NCI-H1092 treated with DMSO at 0.1 percent for 48 hours (cell line): ENCODE measurements around the gene WDR83.
"Not testable (repeated sequence)": the region's sequence is repeated elsewhere in the genome, so short reads cannot be mapped to it uniquely, and the experiment has no call there.

ENCODE experiments used
- DNase-seq: peaks from one replicate; lab custom pipeline; 2025; lab: John Stamatoyannopoulos, UW

The WDR83 gene

DNA sequence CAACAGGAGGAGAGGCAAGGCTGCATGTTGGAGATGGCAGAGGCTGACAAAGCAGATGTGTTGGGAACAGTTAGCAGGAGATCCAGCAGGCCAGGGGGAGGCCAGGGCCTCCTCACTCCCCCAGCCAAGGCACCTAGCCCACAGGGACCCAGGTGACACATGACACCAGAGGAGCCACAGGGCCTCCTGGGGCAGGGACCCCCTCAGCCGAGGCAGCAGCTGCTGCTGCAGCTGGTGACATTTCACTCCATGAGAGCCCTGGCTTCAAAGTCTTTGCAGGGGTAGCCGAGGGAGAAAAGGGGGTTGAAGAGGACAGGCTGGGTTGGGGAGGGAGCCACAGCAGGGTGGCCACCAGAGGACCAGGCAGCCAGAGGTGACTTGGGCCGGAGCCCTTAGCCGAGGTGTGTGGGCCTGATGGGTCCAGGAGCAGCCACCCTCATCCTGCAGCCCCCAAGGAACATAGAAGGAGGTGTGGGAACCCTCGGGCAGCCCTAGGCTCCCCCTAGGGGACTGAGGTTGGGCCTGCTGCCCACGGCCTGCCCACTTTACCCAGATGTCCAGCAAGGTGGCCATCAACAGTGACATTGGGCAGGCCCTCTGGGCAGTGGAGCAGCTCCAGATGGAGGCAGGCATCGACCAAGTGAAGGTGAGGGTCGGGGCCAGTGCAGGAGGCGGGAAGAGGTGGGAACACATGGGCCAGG is 21.0 kb downstream of the WDR83 start, which contains the start of gene GNG14:
Gene GNG14, plus strand, starts transcription at position 503 of the 701 bp plus-strand sequence. Its CDS starts 51 bp downstream, at position 554.
- DNase-seq, result no peak

DNA sequence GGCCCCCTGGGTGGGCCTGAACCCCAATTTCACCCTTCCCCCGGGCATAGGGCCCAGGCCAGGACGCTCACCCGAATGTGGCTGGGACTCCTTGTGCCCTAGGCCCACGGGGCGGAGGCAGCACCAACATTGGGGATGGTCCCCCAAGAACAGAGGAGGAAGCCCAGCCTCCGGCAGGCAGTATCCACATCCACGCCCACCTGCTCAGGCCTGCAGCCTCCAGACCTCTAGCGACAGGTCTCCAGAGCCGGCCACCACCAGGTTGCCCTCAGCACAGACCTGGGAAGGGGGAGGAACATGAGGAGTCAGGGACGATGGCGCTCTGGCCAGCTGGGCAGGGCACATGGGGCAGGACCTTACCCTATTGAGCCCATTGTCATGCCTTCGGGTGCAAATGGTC is 22.4 kb downstream of the WDR83 start:
- DNase-seq, result no peak

- DNase-seq, result no peak
These were observed 23.1 kb downstream of the WDR83 start for GRCh38 chr19:12689581-12690216.

DNA sequence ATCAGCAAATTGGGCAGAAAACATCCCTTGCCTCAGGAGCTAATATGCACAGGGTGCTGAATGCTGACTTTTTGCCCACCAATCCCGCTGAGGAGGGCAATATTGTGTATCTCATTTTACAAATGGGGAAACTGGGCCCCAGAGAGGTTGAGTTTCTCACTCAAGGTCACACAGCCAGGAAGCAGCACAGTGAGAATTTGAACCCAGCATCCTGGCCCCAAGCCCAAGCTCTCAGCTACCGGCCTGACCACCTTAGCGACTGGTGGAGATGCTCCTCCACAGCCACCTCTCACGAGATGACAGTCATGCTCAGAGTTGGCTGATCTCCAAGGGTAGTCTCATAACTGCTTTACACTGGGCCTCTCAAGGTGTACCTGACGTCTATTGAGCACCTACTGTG is 26.4 kb downstream of the WDR83 start:
- no peak for DNase-seq

DNA sequence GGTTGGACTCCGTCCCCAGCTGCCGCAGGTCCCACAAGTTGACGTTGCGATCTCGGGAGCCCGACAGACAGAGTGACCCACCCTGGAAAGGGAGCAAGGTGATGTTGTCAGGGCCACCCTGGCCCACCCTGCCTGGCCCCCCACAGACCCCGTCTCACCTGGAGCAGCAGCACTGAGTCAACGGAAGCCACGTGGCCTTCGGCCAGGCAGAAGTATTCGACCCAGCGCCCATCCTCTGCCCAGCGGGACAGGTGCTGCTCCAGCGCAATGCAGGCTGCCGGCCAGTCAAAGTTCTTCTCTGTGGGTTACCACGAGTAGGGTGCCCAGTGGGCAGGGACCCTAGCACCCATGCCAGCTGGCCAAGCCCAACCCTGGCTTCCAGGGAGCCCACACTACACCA is 28.0 kb downstream of the WDR83 start:
- no peak for DNase-seq

- DNase-seq, result no peak
These were observed 28.5 kb downstream of the WDR83 start for GRCh38 chr19:12695096-12695495.

DNA sequence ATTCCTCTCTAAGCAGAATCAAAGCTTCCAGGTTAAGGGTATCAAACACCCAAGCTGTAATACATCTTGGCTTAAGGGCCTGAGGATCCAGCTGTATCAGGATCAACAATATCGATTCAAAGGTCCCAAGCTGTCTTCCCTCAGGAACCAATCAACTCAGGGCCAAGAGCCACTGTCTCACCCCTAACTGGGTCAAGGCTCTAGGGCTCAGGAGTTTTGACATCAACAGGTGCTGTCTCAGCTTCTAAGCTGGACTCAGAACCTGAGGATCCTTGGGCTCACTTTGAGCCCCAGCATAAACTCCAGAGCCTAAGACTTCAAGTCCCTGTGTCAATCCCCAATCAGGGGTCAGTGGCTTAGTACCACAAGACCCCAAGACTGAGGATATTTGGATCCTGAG is 28.9 kb downstream of the WDR83 start:
- DNase-seq, result no peak

- no peak for DNase-seq
These were observed 29.4 kb downstream of the WDR83 start for GRCh38 chr19:12695997-12696365.

DNA sequence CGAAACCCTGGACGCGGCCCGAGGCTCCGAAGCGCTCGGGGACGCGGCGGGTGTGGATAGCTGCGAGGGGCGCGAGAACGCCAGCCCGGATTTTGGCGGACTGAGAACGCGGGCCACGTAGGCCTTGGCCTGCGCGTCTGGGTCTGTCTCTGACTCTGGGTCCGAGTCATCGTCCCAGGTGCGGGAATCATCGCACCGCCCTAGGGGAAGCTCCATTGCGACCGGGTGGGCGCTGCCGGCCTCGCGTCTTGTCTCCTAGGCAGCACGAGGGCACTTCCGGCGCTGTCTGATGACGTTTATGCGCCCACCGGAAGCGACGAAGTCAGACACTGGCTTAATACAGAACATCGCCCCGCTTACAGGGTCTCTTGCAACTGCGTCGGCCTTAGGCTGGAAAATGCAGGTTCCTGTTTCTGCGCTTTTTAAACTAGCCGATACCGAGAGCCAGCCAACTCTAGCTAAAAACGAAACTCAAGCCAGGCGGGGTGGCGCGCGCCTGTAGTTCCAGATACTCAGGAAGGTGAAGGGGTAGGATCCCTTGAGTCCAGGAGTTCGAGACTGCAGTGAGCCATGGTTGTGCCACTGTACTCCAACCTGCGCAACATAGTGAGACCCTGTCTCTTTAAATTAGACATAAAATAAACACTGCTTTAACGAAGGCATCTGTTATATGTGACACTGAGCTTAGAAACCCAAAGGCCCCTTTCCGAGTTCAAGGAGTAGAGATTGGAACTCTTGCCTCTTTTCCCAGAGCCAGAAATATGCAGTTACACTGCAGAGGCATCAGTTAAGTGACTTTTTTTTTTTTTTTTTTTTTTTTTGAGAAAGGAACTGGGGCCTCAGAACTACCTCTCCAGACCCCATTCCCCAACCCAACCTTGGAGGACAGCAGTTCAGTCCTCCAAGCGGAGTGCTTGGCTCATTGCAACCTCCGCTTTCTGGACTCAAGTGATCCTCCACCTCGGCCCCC is 30.0 kb downstream of the WDR83 start, which contains the start of gene FBXW9:
Gene FBXW9, minus strand, starts transcription at position 266 of the 970 bp plus-strand sequence. Its CDS starts 50 bp downstream, at position 216.
- peak; percentile 85 for DNase-seq

DNA sequence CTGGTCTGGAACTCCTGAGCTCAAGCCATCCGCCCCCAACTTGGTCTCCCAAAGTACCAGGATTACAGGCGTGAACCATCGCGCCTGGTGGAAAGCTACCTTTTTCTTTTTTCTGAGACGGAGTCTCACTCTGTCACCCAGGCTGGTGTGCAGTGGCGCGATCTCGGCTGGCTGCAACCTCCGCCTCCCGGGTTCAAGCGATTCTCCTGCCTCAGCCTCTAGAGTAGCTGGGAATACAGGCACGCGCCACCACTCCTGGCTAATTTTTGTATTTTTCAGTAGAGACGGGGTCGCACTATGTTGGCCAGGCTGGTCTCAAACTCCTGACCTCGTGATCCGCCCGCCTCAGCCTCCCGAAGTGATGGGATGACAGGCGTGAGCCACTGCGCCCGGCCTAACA is 30.8 kb downstream of the WDR83 start:
- DNase-seq, result not testable (repeated sequence)

- DNase-seq, result no peak
These were observed 31.5 kb downstream of the WDR83 start for GRCh38 chr19:12698138-12698537.

- DNase-seq, result no peak
These were observed 35.1 kb downstream of the WDR83 start for GRCh38 chr19:12701596-12702282.

DNA sequence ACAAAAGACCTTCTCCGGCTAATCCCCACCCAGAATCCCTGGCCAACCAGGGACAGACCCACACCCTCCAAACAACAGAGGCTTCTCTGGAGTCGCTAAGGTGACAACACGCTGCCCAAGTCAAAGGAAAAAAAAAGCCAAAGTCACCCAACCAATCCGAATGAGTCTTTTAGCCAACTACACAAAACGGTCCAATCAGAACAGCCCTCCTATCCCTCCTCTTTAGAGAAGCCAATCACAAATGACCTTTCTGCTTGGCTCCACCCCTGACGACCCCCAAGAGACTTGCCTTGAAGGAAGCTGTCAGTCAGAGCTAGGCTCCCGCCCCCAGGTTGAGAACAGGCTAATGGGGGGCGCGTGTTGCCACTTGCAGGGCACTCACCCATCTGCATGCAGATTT is 36.4 kb downstream of the WDR83 start:
- no peak for DNase-seq

GRCh38 chr19:12705169-12705568 is 38.6 kb downstream of the WDR83 start:
- no peak for DNase-seq

DNA sequence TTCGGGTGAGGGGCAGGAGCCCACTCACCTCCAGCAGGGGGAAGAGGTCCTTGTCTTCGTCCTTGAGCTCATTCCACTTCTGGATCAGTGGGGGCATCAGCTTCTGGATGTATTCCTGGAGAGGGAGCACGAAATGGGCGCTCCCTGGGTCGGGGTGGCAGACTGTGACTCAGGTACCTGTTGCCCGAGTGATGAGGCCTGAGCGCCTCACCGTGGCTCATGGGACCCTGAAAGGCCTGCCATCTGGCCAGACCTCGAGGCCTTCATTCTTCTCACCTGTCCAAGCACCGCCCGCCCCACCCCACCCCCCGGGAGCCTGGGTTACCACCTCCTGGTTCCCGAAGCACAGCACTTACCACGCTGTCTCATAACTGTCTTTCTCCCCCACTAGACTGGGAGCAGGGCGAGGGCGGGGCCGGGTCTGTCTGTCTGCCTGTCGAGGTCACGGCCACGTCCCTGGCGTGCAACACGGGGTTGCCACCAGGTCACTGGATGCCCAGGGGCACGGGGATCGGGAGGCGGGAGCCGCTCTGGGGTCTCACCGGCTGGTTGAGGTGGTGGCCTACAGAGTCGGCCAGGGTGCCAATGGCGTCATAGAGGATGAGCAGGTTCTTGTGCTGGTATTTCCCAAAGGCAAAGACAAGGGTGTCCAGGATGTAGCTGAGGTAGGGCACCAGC is 39.2 kb downstream of the WDR83 start:
- no peak for DNase-seq

DNA sequence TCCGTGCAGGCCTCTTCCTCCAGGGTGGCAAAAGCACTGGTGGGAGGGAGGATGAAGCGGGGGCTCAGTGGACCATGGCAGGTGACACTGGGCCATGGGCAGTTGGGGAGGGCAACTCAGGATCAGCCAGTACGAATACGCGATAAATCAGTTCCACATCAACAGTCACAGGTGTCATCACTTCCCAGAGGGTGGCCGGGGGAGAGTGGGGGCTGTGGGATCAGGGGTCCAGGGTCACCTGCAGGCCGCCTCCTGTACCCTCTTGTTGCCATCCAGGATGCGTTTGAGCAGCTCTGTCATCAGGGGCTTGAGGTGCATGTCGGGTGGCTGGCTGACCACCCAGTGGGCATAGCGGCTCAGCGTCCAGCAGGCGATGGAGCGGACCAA is 39.7 kb downstream of the WDR83 start:
- DNase-seq, result no peak

- no peak for DNase-seq
These were observed 42.0 kb downstream of the WDR83 start for GRCh38 chr19:12708641-12709040.

DNA sequence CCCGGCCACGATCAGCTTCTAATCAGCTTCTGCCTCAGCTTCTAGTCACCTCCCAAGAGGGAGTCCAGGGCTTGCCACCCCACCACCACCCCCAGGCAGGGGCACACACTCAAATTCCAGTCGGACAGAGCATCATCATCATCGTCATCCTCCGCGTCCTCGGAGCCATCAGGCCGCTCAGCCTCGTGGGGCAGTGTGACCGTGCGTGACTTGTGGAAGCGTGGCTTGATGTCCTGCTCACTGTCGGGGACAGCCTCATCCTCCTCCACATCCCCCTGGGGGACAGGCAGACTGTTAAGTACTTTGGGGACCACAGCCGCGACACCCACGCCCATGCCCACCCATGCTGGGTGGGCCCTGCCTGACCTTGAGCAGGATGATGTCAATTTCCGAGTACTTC is 44.6 kb downstream of the WDR83 start:
- no peak for DNase-seq

DNA sequence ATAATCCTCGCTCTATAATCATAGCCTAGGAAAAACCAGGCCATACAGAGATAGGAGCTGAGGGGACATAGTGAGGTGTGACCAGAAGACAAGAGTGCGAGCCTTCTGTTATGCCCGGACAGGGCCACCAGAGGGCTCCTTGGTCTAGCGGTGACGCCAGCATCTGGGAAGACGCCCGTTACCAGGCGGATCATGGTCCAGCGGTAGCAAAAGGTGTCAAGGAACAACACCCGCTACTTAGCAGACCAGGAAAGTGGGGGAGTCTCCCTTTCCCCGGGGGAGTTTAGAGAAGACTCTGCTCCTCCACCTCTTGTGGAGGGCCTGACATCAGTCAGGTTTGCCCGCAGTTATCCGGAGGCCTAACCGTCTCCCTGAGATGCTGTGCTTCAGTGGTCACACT is 45.5 kb downstream of the WDR83 start:
- not testable (repeated sequence) for DNase-seq

DNA sequence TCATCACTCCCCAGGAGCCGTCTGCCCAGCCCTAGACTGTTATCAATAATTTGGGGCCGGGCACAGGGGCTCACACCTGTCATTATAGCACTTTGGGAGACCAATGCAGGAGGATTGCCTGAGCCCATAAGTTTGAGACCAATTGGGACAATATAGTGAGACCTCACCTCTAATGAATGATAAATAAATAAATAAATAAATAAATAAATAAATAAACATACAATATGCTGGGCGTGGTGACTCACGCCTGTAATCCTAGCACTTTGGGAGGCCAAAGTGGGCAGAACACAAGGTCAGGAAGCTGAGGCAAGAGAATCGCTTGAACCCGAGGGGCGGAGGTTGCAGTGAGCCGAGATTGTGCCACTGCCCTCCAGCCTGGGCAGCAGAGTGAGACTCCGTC is 46.7 kb downstream of the WDR83 start:
- not testable (repeated sequence) for DNase-seq

DNA sequence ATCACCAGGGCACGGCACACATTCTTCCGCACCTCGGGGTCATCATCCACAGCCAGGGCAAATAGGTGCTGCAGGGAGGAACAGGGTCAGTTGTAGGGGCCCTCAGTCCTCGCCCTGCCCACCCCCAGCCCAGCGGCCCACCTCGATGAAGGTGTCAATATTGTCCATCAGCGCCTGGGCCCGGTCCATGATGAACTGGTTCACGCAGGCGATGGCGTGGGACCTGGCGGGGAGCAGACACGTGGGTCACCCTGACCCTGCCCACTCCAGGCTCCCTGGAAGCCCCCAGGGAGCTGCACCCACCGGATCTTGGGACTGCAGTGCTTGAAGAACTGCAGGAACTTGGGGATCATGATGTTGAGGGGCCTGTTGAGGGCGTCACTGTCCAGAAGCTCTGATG is 48.5 kb downstream of the WDR83 start:
- DNase-seq, result no peak
